SH-SY5Y (cell line): Measurements from ENCODE around the gene KRTAP23-1.

Experiments used
- GATA2 ChIP-seq: IDR thresholded peaks from 2 replicates; pipeline ENCODE4 v1.6.1; 2011; ENCODE audit warnings: mild to moderate bottlenecking, low read depth, low read length
- GATA3 ChIP-seq: IDR thresholded peaks from 2 replicates; pipeline ENCODE4 v1.6.1; 2011; ENCODE audit warnings: low read depth, mild to moderate bottlenecking, low read length, moderate library complexity

GRCh38 chr21:30326390-30326789 lies 22.0 kb downstream of the KRTAP23-1 start:
- TF ChIP-seq GATA2 (no peak), GATA3 (no peak)
